ENCODE measurements around the gene MCM3AP.

- no peak for TF ChIP-seq RAD21 (IDR thresholded peaks at IDR 0.05; ENCODE audit: low read depth)
- TF ChIP-seq CEBPB (IDR thresholded peaks at IDR 0.05): no peak
- no peak for TF ChIP-seq EP300 (IDR thresholded peaks at IDR 0.05; ENCODE audit: borderline replicate concordance)
- no peak for TF ChIP-seq NFIC (IDR thresholded peaks at IDR 0.05)
- TF ChIP-seq YY1 (IDR thresholded peaks at IDR 0.05; ENCODE audit: low read depth): no peak
- no peak for TF ChIP-seq REST (IDR thresholded peaks at IDR 0.05; ENCODE audit: low read depth)
- no peak for TF ChIP-seq FOXM1 (IDR thresholded peaks at IDR 0.05; ENCODE audit: borderline replicate concordance, low read depth)
Measured at GRCh38 chr21:46307625-46308024, 22.2 kb upstream of the MCM3AP start.

Data from Ishikawa (cell line).